Cortex of kidney (tissue), 1 donor: ENCODE results near the gene PPIP5K2.
"Not testable (repeated sequence)": the region's sequence is repeated elsewhere in the genome, so short reads cannot be mapped to it uniquely, and the experiment has no call there.

ENCODE experiments used
- DNase-seq: peaks from one replicate; lab custom pipeline; 2025; lab: John Stamatoyannopoulos, UW

The PPIP5K2 gene

GRCh38 chr5:103208460-103208859 lies 88.4 kb downstream of the PPIP5K2 start:
- DNase-seq: no peak

DNA sequence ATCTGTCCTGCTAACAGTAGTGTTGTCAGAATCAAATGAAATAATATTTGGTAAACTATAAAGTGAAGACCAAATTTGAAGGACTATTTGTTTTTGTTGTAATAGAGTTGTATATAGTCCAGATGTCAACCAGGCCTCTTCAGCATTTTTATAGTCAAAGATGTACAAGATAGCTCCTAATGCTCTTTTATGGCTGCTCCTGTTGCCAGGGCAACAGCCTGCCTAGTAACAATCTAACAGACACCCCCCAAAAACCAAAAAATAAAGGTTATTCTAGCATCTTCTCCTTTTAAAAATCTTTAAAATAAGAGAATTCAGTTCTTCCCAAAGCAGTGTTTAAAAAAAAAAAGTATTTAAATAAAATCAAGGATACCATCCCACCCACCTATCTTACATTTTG lies 89.0 kb downstream of the PPIP5K2 start:
- DNase-seq: no peak

- DNase-seq: no peak
Observed at GRCh38 chr5:103210952-103211351, 90.9 kb downstream of the PPIP5K2 start.

GRCh38 chr5:103211576-103212561 lies 91.8 kb downstream of the PPIP5K2 start:
- no peak for DNase-seq

DNA sequence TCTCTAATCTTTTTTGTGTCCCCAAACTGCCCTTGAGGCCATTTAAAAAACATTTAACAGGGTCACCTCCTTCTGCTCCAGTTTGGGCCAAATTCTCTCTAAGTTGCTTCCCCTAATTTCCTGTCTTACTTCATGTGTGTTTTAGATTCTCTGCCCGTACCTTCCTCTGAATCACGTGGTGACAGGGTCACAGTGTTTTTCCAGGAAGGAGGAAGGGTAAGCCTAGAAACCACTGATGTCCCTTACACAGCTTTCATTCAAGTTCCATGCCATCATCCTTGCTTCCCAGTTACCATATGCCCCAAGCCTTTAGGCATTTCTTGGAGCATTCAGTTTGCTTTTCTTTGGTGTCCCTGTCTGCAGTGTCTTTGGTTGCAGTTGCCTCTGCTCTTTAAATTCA lies 96.0 kb downstream of the PPIP5K2 start:
- DNase-seq: no peak

- DNase-seq: no peak
Observed at GRCh38 chr5:103216697-103217096, 96.6 kb downstream of the PPIP5K2 start.

GRCh38 chr5:103217101-103217500 lies 97.0 kb downstream of the PPIP5K2 start:
- no peak for DNase-seq

DNA sequence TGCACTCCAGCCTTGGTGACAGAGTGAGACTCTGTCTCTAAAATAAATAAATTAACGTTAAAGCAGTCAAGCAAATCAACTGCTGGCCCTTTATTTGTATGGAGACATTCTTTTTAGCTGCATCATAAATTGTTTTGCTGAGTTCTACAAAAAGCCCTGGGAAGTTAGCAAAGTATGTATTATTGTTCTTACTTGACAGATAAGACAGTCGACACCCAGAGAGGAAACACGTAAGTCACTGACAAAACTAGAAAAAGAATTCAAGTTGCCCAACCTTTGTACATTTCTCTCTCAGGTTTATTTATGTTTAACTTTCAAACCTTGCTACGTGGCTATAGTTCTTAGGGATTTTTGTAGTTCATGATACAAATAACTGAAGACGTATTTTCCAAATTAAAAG lies 98.1 kb downstream of the PPIP5K2 start:
- DNase-seq: no peak

- not testable (repeated sequence) for DNase-seq
Observed at GRCh38 chr5:103219074-103219473, 99.0 kb downstream of the PPIP5K2 start.

DNA sequence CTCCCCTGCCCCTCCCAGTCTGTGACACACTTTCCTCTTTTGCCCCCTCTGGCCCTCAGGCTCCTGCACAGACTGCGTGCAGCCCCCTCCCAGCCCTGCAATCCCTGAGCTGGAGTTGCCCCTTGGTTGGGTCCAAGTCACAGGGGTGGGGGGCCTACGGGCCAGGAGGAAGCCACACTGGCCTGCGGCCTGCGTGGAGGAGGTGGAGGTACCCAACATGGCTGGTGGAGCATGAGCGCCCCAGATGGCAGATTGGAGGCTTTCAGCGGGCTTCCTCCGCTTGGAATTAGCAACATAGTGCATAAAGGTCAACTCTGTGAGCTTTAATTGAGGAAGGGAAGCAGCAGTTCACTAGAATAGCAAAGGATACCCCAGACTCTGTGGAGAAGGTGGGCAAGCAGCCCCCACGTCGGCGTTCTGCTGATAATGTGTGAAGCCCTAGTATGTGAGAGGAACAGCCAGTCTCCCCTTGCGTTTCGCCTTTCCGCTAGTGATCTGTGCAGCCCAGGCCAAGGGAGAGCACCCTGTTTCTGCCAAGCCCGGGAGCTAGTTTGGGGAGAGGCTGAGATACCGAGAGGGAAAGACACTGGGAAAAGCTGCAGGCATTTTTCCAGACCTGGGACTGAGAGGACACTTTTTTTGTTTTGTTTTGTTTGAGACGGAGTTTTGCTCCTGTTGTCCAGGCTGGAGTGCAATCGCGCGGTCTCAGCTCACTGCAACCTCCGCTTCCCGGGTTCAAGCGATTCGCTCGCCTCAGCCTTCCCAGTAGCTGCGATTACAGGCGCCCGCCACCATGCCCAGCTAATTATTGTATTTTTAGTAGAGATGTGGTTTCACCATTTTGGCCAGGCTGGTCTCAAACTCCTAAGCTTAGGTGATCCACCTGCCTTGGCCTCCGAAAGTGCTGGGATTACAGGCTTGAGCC lies 103.2 kb downstream of the PPIP5K2 start:
- DNase-seq: no peak

DNA sequence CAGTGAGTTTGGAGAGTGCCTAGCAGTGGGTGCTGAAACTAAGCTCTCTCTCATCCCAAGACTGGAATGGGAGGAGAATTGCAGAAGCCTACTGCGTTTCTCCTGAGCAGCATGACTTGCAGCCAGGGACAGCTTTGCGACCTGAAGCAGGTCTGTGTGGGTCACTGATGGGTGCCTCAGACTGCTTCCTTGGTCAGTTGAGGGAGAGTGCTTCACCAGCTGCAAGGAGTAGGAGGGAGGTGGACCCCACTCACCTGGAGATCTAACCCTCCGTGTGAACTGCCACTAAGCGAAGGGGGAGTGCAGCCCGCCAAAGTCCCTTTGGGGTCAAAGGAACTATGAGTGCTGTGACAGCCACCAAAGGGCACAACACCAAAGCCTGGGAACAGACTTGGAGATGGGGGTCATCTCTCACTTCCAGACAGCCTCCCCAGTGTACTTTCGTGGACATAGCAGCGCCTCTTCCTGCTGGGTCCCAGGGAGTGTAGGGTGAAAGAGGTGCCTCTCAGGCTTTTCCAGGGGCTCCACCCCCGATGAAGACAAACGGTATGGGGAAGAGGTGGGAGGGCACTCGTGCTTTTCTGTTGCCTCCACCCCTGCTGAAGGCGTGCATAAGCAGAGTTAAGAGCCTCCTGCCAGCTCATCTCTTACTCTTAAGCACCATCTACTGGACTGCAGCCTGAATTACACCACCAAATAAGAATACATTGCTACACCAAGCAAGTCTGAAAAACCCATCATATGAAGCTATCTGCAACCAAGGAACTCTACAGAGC lies 104.2 kb downstream of the PPIP5K2 start:
- DNase-seq: no peak

DNA sequence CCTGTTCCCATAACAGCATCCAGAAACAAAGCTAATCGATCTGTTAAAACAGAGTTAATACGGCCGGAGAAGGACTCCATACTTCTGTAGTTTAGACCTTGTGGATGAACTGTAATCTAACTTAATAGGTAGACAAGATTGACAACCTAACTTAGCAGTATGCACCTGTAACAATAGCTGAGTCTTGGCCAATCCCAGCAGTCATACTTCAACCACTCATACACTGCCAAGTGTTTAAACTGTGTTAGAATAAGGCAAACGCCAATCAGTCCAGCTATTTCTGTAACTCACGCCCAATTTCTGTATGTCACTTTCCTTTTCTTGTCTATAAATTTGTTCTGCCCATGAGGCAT lies 104.8 kb downstream of the PPIP5K2 start:
- DNase-seq: no peak

- no peak for DNase-seq
Observed at GRCh38 chr5:103228061-103228460, 108.0 kb downstream of the PPIP5K2 start.

- DNase-seq: no peak
Observed at GRCh38 chr5:103228588-103228987, 108.5 kb downstream of the PPIP5K2 start.

DNA sequence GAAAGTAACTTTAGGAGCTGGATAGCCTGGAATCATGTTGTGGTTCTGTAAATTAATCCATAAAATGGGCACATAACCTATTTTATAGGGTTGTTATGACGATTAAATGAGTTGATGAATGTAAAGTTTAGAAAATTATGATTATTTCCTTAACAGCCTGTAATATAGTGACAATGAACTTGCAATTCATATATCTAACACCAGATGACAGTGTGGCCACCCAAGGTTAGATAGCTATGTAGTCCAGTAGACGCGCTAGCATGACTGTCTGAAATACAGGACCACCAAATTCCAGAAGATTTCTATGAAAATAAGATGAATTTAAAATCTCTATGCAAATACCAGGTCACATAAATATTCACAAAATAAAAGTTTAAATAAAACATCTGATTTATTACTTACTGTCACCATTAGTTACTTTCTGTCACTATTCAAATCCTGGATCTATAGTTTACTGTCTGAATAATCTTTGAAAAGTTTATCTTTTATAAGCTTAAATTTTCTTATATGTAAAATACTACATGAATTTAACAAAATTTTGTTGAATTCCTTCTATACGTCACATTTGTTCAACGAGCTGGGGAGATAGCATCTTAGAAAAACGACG lies 112.4 kb downstream of the PPIP5K2 start:
- DNase-seq: no peak

- no peak for DNase-seq
Observed at GRCh38 chr5:103234239-103234975, 114.3 kb downstream of the PPIP5K2 start.

DNA sequence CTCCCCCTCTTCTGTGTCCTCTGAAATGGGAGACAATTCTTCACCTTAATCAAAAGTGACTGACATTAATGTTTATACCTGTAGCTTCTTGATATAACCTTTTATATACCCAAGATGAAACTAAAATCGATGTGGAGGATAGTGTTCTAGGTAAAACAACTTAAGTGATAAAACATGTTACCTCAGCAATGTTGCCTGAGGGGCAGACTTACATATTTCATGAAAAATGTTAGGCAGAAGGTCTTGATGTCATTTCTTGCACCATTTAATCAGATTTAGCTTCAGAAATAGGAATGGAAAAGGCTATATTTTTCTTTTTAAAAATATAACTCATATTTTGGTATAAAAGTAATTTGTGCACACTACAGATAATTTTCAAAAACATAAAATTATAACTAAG lies 115.8 kb downstream of the PPIP5K2 start:
- DNase-seq: no peak

GRCh38 chr5:103237778-103238177 lies 117.7 kb downstream of the PPIP5K2 start:
- no peak for DNase-seq

DNA sequence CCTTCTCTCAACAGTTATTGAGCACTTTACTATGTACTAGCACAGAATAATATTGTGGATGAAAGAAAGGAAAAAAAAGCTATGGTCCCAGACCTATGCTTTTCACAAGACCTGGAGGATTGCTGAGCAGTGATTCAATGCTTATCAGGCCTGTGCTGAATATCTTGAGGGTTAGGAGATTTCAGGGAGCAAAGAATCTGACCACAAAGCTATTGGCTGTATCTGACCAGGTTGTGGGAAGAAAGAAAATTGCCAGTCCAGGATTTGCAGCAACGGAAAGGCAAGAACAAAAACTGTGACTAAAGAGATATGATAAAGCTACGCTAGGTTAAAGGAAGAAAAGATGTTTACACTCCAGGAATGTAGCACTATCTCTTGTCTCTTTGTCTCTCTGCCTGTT lies 123.6 kb downstream of the PPIP5K2 start:
- no peak for DNase-seq

- no peak for DNase-seq
Observed at GRCh38 chr5:103244398-103244797, 124.3 kb downstream of the PPIP5K2 start.

DNA sequence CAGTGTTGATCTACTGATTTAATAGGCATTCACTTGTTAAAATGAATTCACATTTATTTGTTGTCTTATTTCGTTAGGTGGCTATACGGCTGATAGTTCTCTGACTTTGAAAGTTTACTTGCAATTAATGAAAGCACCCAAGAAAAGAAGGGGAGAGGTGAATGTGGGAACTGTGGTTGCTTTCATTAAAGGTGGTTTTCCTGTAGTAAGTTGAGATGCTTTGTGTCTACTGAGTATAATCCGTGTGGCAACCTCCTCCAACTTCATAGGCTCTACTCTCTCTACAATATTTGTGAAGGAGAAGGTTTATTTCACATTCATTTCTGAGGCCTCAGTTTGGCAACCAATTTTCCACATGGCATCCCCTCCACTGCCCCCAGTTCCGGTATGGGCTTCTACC lies 125.7 kb downstream of the PPIP5K2 start:
- DNase-seq: no peak
